ENCODE data around the gene SLC41A3.

SLC41A3 gene

GRCh38 chr3:126083138-126083445 lies 832 bp downstream of the SLC41A3 start:
- H3K27ac ChIP-seq (ENCODE audit: extremely low read depth, low read depth, low read length) = peak overlapping the region; percentile 70; the same call in 1 of the 2 replicates
- CTCF ChIA-PET = interaction anchor here (1.1 to 1.2 kb wide), 2 partner anchors 9 to 94 kb away, joined by 3 read pairs; no protein-coding TSS in a partner anchor
- no peaks in the 10 kb centered on the region for H3K9me3 ChIP-seq (ENCODE audit: control insufficient read depth, insufficient read depth, low read depth, low read length)
- no peaks in the 10 kb centered on the region for H3K36me3 ChIP-seq (ENCODE audit: control insufficient read depth in 2 of 2, insufficient read depth in 1 of 2, low read length in 2 of 2)
- no peaks in the 10 kb centered on the region for H3K4me1 ChIP-seq (ENCODE audit: control insufficient read depth, insufficient read depth, low read length)
- peak overlapping the region; percentile 47 for H3K4me3 ChIP-seq (ENCODE audit: low read depth, low read length)
- no peak for TF ChIP-seq SCRT1 (tag by site-specific recombination; IDR thresholded peaks at IDR 0.05; ENCODE audit: borderline replicate concordance)
- TF ChIP-seq ZFP37 (tag by site-specific recombination; IDR thresholded peaks at IDR 0.05) = no peak
- no peak for TF ChIP-seq YY1 (tag by site-specific recombination; IDR thresholded peaks at IDR 0.05)
- TF ChIP-seq ZNF148 (tag by site-specific recombination; IDR thresholded peaks at IDR 0.05; ENCODE audit: borderline replicate concordance) = no peak
- TF ChIP-seq ZBTB26 (tag by site-specific recombination; optimal IDR thresholded peaks at IDR 0.05) = no peak
- TF ChIP-seq ZNF426 (tag by site-specific recombination; IDR thresholded peaks at IDR 0.05) = no peak
- TF ChIP-seq ZNF518A (tag by site-specific recombination; conservative IDR thresholded peaks at IDR 0.05; ENCODE audit: low read depth) = no peak
- TF ChIP-seq ZNF514 (tag by site-specific recombination; IDR thresholded peaks at IDR 0.05) = no peak
- TF ChIP-seq ZNF214 (tag by site-specific recombination; IDR thresholded peaks at IDR 0.05; ENCODE audit: borderline replicate concordance) = no peak
- TF ChIP-seq TRIM28 (IDR thresholded peaks at IDR 0.05; ENCODE audit: borderline replicate concordance, low read length) = no peak
- TF ChIP-seq SCRT2 (tag by site-specific recombination; IDR thresholded peaks at IDR 0.05) = no peak
- no peak for TF ChIP-seq ZNF529 (tag by site-specific recombination; IDR thresholded peaks at IDR 0.05; ENCODE audit: insufficient replicate concordance)
- TF ChIP-seq ZNF473 (tag by site-specific recombination; IDR thresholded peaks at IDR 0.05) = no peak
- POLR2A ChIA-PET = no interaction called here

GRCh38 chr3:126082362-126083137 lies 1.4 kb downstream of the SLC41A3 start:
- CTCF ChIA-PET = interaction anchor here (0.6 to 1.2 kb wide), 4 partner anchors 9 to 370 kb away, joined by 3 read pairs; no protein-coding TSS in a partner anchor
- Histone ChIP-seq H3K36me3 (ENCODE audit: control insufficient read depth in 2 of 2, insufficient read depth in 1 of 2, low read length in 2 of 2) (no peaks in the 10 kb centered on the region), H3K4me1 (ENCODE audit: control insufficient read depth, insufficient read depth, low read length) (no peaks in the 10 kb centered on the region), H3K4me3 (ENCODE audit: low read depth, low read length) (peak overlapping the region; percentile 47; the same call in 1 of the 2 replicates), H3K27ac (ENCODE audit: extremely low read depth, low read depth, low read length) (0 out of 2 replicates have a peak overlapping the region, but pooled peaks have one; percentile 70), H3K9me3 (ENCODE audit: control insufficient read depth, insufficient read depth, low read depth, low read length) (no peaks in the 10 kb centered on the region)
- TF ChIP-seq ZNF529 (tag by site-specific recombination; IDR thresholded peaks at IDR 0.05; ENCODE audit: insufficient replicate concordance) (no peak), ZNF701 (tag by site-specific recombination; IDR thresholded peaks at IDR 0.05) (no peak), KLF7 (tag by site-specific recombination; IDR thresholded peaks at IDR 0.05; ENCODE audit: borderline replicate concordance) (no peak), KLF9 (tag by site-specific recombination; IDR thresholded peaks at IDR 0.05; ENCODE audit: low read depth) (no peak), SCRT1 (tag by site-specific recombination; IDR thresholded peaks at IDR 0.05; ENCODE audit: borderline replicate concordance) (no peak), ZNF292 (tag by site-specific recombination; IDR thresholded peaks at IDR 0.05; ENCODE audit: borderline replicate concordance, low read depth) (no peak), ZNF114 (tag by site-specific recombination; IDR thresholded peaks at IDR 0.05) (no peak), ZFP41 (tag by site-specific recombination; IDR thresholded peaks at IDR 0.05; ENCODE audit: borderline replicate concordance) (no peak), ZNF488 (tag by site-specific recombination; IDR thresholded peaks at IDR 0.05) (no peak), ZNF394 (tag by site-specific recombination; IDR thresholded peaks at IDR 0.05; ENCODE audit: borderline replicate concordance) (no peak), ZBTB48 (tag by site-specific recombination; IDR thresholded peaks at IDR 0.05) (no peak), ZNF391 (tag by site-specific recombination; IDR thresholded peaks at IDR 0.05; ENCODE audit: borderline replicate concordance, low read depth) (no peak), ZNF560 (tag by site-specific recombination; IDR thresholded peaks at IDR 0.05; ENCODE audit: borderline replicate concordance) (no peak), ZNF514 (tag by site-specific recombination; IDR thresholded peaks at IDR 0.05) (no peak)
- POLR2A ChIA-PET = no interaction called here

Data from HEK293 (cell line).